OCI-LY1 (cell line): Measurements from ENCODE around the gene ATP1B3.

Experiments
- CTCF ChIP-seq: fragments of 200-600 bp; sonication (generic), shearing (Covaris generic); IDR thresholded peaks from 2 replicates; pipeline ENCODE4 v1.5.1; 2017; ENCODE audit warnings: mild to moderate bottlenecking, antibody characterized with exemption, low read length, moderate library complexity, mixed read lengths
- EZH2 ChIP-seq: fragments of 200-600 bp; sonication (generic), shearing (Covaris generic); IDR thresholded peaks from 2 replicates; pipeline ENCODE4 v1.8.0; 2017; ENCODE audit warnings: borderline replicate concordance, mixed run types, mild to moderate bottlenecking, antibody characterized with exemption, low read length, moderate library complexity, mixed read lengths

GRCh38 chr3:141858312-141858711, 18.1 kb upstream of the ATP1B3 start:
- TF ChIP-seq EZH2 (no peak), CTCF (no peak)
